DMS 273 (cell line): ENCODE data around the gene TBC1D24.

Source experiments
- DNase-seq: peaks from one replicate; lab custom pipeline; 2025; ENCODE audit not compliant: unreplicated experiment; lab: John Stamatoyannopoulos, UW

Gene TBC1D24

DNA sequence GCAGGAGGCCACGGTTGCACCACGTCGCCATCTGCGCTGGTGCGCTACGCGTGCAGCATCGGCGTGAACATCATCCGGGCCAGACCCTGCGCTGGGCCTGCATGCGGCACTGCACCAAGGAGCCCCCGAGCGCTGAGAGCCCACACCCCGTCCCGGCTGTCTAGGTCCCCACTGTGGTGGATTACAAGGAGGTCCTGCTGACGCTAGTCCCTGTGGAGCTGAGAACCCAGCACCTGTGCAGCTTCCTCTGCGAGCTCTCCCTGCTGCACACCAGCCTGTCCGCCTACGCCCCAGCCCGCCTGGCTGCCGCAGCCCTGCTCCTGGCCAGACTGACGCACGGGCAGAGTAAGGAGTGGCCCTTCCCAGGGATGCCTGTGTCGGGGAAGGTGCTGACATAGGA is 25.8 kb upstream of the TBC1D24 start:
- no peak for DNase-seq

DNA sequence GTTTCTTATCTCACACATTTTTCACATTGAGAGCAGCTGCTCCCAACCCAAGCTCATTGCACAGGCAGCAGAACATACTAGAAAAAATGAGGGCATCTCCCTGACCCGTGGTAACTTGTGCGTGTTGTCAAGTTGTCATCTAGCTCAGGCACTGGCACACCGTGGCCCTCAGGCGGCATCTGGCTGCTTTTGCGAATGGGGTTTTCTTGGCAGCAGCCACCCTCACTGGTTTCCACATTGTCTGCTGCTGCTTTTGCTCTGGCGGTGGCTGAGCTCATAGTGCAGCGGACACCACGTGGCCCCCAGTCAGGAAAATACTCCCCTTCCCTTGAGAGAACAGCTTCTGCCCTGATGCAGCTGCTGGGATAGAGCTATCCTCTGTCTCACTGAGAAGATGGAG is 24.4 kb upstream of the TBC1D24 start:
- DNase-seq, result peak; percentile 42

DNA sequence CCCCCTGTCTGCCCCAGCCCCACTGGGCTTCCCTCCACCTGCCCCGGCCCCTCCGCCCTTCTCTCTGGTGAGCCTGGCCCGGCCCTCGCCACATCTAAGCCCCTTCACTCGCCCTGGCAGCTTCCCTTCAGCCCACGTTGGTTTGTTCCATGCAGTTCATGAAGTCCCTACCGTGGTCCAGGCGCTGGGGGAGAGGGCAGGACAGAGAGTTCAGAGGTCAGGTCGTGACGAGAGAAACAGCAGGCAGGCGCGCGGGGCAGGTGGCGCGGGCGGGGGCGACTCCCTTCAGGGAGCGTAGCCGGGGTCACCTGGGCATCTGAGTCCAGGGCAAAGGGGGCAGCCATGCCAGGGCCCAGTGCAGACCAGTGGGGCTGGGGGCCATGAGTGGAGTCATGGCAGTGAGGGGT is 23.9 kb upstream of the TBC1D24 start:
- DNase-seq, result no peak

DNA sequence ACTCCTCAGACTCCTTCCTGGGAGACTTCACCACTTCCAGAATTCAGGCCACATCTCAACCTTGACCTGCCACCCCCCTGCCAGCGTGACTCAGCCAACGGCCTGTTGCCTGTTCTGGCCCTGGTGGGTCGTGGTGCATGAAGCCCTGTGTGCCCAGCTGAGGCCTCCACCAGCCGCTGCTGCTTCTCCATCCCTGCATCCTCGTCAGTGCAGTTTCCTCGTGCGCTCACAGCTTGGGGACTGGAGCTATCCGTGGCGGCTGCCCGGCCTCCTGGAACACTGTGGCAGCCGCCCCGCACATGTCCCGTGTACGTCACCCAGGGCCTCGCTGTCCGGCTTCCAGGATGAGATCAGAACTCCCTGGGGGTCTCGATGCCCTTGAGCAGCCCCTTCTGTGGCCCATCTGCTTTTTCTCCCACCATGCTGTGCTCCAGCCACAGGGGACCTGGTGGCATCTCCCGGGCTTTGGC is 23.0 kb upstream of the TBC1D24 start:
- no peak for DNase-seq

DNA sequence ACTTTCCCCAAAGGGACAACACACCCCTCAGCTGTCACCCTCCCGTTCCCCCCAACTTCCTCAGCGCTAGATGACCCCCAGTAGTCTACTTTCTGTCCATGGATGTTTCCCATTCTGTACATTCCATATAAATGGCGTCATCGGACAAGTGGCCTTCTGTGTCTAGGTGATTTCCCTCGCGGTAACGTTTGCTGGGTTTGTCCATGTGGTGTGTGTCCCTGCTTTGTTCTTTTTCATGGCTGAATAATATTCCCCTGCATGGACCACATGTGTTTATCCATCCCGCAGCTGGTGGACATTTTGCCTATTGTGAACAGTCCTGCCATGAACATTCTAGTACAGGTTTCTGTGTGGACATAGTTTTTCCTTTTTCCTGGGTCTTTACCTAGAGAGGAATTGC is 22.3 kb upstream of the TBC1D24 start:
- DNase-seq, result no peak

DNA sequence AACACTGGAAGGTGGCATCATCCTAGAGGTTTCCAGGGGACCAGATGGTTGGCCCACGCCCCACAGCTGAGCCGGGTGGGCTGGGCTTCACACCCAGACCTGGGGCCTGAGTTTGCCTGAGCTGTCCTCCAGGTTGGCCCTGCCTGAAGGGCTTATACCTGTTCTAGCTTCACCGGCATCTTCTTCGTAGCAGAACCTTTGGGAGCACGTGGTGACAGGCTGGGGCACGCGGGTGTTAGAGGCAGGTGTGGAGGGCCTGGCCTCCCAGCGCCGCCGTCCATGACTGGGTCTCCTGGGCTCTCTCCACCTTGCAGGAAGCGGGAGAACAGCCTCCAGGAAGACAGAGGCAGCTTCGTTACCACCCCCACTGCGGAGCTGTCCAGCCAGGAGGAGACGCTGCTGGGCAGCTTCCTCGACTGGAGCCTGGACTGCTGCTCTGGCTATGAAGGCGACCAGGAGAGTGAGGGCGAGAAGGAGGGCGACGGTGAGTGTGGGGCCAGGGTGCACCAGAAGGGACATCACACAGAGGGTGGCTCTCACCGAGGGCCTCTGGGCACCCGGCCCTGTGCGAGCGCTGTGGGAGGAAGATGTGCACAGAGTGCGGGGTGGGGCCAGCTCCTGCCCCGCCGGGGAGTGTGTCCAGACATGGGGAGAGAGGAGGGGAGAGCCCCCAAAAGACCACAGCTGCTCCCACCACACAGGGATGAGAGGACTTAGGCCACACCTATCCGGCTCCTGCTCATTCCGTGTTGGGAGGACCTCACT is 19.7 kb upstream of the TBC1D24 start:
- peak; percentile 50 for DNase-seq

DNA sequence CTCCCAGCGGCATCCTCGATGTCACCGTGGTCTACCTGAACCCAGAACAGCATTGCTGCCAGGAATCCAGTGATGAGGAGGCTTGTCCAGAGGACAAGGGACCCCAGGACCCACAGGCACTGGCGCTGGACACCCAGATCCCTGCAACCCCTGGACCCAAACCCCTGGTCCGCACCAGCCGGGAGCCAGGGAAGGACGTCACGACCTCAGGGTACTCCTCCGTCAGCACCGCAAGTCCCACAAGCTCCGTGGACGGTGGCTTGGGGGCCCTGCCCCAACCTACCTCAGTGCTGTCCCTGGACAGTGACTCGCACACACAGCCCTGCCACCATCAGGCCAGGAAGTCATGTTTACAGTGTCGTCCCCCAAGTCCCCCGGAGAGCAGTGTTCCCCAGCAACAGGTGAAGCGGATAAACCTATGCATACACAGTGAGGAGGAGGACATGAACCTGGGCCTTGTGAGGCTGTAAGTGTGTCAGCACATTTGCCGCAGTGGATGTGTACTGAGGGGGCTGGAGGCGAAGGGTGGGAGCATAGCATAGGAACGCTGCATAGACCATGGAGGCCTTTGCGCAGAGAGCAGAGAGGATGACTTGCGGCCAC is 18.3 kb upstream of the TBC1D24 start:
- DNase-seq, result no peak

DNA sequence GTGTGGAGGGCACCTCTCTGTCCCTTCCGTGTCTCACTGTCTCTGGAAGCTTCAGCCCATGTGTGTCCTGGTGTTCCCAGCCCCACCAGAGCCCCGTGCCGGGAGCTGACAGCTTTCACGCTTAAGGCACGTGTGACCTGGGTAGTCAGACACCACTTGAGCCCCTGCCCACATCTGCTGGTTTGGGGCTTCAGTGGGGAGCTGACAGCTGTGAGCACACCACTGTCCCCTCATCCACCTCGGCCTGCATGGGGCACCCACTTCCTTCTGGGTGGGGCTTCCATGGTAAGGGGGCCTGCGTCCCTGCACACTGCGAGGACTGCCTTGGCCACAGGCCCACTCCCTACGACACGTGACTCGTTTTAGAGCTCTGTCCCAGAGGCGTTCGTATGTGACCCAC is 17.7 kb upstream of the TBC1D24 start:
- DNase-seq, result peak; percentile 61

DNA sequence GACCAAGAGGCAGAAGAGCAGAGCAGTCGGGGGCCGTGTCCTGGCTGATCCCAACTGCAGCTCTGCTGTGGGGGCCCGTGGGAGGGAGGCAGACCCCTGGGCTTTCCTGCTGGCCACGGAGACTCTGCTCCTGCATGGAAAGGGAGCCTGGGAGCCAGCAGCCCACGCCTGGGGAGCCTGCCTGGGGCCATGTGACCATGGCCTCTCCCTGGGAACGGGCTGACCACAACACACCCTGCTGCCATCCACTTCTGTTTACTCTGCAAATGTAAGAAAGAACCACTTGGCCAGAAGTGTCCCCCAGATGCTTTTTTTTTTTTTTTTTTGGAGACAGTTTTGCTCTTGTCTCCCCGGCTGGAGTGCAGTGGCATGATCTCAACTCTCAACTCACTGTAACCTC is 17.0 kb upstream of the TBC1D24 start:
- no peak for DNase-seq

DNA sequence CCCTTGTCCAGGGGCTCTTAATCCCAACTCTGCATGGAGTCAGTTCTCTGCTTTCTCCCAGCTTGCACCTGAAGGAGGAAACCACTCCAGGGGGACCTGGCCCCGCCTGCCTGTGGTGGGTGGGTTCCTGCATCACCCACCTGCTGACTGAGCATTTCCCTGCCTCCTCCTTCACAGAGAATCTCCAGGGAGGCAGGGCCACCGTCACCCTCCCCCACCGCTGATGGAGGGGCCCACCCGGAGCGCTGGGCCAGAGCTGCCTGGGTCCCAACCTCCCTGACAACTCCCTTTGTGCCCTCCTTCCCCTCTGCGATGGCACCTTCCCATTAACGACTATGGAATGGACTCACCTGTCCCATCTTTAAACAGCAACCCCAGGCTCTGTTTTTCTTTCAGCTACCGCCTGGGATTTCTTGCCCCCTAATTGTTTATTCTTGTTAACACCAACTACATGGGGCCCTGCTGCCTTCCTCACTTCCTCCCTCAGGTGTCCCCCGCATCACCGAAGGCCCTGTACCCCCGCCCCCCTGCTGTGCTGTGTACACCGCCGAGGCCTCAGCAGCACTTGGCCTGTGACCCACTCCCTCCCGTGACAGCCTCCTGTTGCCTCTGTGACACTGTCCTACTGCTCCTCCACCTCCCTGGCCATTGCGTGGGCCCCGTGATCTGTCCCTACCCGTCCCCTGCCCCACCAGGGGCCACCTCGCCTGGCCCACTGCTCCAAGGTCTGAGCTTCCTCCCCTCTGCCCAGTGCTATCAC is 15.9 kb upstream of the TBC1D24 start:
- DNase-seq, result no peak

DNA sequence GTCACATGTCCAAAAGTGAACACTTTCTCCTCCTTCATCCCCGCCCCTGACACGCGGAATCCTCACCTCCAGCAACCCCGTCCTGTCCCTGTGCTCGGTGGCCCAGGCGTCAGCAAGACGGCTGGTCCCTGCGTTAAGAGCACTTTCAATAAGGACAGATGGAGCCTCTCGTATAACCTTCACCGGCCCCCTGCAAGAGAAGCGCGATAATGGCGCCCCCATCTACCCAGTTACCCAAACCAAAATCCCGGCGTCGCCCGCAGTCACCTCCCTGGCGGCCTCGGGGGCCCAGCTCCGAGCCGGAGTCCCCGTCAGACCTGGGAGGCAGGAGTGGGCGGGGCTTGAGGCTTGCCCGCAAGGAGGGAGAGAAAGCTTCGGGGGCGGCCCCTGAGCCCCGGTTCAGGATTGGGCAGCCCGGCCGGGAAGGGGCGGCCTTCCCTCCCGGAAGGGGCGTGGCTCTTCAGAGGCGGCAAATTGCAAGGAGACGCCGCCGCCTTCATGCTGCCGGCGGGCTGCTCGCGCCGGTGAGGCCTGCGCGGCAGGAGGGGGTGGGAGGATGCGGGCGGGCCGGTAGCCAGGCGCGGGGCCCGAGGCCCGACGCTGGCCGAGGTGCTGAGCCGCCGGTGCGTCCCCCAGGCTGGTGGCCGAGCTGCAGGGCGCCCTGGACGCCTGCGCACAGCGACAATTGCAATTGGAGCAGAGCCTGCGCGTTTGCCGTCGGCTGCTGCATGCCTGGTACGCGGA is 15.1 kb upstream of the TBC1D24 start, which contains the start of gene TEDC2:
TSS of gene TEDC2 (plus strand) at position 463 of the 744 bp plus-strand sequence. CDS start at position 499, 36 bp downstream.
- DNase-seq, result peak; percentile 99

DNA sequence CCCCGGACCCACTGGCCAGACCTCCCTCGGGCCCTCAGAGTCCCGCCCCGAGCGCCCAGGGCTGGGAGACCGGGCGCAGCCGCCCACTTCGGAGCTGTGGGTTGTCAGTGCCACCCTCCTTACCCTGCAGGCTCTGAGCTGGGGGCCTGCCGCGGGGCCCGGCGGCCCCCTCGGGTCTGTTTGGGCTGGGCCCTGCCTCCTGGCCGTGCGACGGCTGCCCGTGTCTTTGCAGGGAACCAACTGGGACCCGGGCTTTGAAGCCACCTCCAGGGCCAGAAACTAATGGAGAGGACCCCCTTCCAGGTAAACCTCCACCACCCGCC is 14.6 kb upstream of the TBC1D24 start:
- DNase-seq, result no peak

DNA sequence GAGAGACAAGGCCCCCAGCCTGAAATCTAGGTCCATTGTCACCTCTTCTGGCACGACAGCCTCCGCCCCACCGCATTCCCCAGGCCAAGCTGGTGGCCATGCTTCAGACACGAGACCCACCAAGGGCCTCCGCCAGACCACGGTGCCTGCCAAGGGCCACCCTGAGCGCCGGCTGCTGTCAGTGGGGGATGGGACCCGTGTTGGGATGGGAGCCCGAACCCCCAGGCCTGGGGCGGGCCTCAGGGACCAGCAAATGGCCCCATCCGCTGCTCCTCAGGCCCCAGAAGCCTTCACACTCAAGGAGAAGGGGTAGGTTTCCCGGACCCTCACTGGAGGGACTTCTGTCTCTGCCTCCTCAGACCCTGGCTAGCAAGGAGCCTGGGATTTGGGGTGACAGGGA is 14.0 kb upstream of the TBC1D24 start:
- no peak for DNase-seq

DNA sequence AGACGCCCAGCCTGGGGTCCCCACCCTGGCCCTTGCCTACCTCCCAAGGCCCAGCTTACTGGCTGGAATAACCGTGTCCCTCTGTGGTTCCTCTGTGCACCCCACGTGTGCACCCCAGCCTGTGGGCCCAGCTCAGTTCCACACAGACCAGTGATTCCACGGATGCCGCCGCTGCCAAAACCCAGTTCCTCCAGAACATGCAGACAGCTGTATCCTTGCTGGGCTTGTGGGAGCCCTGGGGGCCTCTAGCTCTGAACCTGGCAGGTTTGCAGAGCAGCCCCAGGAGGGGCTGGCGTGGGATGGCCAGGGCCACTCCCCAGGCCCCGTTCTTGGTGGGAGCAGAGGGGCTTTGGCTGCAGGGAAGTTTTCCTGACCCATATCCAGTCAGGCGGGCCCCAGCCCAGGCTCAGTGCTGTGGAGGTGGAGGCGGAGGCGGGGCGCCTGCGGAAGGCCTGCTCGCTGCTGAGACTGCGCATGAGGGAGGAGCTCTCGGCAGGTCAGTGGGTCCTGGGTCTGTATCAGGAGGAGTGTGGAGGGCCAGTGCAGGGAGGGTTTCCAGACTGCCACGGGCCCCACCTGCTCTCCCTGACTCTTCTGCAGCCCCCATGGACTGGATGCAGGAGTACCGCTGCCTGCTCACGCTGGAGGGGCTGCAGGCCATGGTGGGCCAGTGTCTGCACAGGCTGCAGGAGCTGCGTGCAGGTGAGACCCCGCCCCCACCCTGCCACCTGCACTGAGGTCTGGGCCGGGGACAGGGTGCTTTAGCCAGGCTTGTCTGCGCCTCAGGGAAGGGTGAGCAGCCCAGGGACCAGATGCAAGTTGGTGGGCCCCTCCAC is 12.7 kb upstream of the TBC1D24 start:
- no peak for DNase-seq

DNA sequence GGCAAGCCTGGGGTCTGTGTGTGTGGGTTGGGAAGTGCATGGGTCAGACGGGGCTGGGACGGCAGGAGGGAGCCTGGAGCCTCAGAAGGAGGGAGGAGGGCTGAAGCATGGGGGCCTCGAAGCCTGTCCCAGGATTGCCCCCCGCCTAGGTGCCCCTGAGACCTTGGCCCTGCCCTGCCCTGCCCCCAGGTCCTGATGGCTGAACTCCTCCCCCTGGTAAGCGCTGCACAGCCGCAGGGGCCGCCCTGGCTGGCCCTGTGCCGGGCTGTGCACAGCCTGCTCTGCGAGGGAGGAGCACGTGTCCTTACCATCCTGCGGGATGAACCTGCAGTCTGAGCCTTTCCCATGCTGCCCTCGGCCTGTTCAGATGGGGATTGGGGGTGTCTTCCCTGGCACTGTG is 10.6 kb upstream of the TBC1D24 start:
- peak; percentile 64 for DNase-seq

DNA sequence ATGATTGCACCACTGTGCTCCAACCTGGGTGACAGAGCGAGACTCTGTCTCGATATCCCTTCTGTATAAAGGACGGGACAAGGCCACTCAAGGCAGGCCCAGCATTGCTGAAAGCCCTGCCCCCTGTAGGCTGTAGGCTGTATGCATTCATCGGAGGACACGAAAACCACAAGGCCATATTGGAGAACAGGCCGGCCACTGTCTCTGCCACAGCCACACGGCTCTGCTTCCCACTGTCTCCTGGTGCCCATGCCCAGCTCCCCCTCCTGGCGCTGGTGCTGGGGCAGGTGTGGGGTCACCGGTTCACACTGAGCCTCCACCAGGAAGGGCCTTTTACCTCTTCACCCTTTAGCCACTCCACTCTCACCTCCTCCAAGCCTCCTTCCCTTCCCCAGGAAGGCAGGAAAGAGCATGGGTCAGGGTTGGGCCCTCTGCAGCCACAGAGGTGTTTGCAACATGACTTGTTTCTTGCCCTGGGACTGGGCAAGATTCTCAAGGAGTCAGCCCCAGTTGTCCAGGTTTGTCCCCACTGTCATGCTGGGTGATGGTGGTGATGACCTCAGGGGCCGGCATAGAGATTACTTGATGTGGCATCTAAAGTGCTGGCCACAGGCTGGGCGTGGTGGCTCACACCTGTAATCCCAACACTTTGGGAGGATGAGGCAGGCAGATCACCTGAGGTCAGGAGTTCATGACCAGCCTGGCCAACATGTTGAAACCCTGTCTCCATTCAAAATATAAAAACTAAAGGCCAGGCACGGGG is 9.1 kb upstream of the TBC1D24 start:
- DNase-seq, result peak; percentile 58

DNA sequence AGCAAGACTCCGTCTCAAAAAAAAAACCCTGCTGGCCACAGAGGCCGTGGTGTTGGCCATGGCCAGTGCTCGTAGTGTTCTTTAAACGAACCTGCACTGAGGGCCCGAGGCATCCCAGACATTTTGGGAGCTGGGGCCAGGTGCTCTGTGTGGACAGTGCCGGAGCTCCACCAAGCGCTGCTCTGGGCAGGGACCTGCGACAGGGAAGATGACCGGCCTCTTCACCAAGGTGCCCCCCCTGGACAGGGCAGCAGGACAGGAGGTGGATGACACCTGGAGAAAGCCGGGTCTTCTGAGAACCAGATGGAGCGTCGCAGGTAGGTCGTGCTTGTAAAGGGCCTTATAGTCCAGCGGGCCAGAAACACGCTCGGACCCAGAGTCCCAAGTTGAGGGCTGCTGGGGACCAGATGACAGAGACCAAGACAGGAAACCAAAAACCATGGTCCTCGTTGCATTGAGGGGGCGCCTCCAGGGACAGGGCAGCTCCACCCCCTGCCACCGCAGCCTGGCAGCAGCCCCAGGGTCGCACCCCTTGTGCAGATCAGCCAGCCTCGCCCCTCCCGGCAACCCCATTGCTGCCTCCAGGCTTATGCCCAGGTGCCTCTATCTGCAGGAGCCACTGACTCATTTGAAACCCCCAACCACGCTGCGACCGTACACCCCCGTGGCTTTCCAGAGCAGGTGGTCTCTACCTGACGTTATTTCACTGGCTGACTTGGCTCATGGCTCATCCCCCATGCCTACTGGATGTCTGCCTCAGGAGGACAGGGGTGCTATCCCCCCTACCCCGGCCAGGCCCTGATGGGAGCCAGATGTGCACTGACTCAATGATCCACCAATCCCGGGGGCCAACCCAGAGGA is 8.0 kb upstream of the TBC1D24 start:
- DNase-seq, result no peak

DNA sequence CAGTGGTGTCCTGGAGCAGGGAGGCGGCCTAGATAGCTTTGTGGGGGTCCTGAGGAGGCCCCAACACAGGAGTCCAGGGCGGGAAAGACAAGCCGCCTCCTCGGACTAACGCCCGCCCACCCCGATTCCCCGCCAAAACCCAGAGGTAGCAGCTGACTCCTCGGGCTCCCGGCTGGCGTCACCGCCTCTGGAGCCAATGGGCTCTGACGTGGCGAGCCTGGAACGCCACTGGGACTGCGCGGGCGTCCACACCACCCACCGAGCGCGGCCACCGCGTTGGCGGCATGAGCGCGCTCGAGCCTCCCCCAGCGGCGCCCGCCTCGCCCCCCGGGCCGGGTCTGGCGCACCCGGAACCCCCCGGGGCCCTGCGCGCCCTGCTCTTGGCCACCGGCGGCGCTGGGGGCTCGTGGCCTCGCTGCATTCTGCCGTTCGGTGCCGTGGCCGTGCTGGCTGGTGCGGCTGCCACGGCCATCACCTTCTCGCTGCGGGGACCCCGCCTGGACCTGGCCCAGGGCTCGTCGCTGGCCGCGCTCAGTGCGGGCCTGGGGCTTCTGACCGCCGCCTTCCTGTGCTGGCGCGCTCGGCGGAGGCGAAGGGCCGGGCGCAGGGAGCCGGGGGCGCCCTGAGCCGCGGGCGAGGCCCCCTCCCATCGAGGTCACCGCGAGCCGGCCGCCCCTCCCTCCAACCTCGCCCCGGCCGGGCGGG is 7.2 kb upstream of the TBC1D24 start:
- DNase-seq, result peak; percentile 95
